ENCODE data around the gene BCL2L2.

BCL2L2 gene

DNA sequence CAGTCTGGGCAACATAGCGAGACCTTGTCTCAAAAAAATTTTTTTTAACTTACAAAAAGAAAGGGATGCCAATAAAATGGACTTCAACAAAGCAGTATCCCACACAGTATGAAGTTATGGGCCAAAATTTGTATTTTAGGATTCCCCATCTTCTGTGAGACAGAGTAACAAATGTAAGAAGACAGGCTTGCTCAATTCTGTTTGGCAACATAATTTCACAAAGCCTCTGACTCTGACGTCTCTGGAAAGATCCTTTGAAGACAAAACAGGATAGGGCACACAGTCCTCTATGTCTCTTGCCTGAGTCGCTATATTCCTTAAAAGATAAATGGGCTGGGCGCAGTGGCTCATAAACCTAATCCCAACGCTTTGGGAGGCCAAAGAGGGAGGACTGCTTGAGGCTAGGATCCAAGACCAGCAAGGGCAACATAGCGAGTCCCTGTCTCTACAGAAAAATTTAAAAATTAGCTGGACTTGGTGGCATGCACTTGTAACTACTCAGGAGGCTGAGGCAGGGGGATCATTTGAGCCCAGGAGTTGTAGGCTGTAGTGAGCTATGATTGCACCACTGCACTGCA is 19.6 kb upstream of the BCL2L2 start:
- H3K9me3 ChIP-seq = no peaks in the 10 kb centered on the region
- no peak for DNase-seq
- H3K36me3 ChIP-seq = no peaks in the 10 kb centered on the region
- peak overlapping the region; percentile 86 for H3K4me3 ChIP-seq (ENCODE audit: low read depth, low read length)
- no peak for TF ChIP-seq CTCF (IDR thresholded peaks at IDR 0.05; ENCODE audit: low read depth, low read length)
- no peaks in the 10 kb centered on the region; the same call in 1 of the 2 replicates for H3K4me1 ChIP-seq
- peaks cover 8% of the 10 kb centered on the region; the same call in 1 of the 2 replicates for H3K27me3 ChIP-seq

DNA sequence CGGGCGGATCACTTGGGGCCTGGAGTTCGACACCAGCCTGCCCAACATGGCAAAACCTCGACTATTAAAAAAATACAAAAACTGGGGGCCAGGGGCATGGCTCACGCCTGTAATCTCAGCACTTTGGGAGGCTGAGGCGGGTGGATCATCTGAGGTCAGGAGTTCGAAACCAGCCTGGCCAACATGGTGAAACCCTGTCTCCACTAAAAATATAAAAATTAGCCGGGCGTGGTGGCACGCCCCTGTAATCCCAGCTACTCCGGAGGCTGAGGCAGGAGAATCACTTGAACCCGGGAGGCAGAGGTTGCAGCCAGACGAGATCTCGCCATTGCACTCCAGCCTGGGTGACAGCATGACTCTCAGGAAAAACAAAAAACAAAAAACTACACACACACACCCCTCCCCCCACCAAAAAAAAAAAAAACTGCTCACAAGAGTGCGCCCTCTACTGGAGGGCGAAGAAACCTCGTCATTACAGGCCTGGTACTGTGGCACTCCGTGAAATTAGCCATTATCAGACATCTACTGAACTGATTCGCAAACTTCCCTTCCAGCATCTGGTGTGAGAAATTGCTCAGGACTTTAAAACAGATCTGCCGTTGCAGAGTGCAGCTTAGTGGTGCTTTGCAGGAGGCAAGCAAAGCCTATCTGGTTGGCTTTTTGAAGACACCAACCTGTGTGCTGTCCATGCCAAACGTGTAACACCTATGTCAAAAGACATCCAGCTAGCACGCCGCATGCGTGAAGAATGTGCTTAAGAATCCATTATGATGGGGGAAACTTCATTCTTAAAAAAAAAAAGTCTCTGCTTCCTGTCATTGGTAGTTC is 11.7 kb upstream of the BCL2L2 start:
- Histone ChIP-seq H3K4me3 (ENCODE audit: low read depth, low read length) (no peak overlapping the region), H3K4me1 (no peaks in the 10 kb centered on the region), H3K27me3 (peaks cover 12% of the 10 kb centered on the region), H3K36me3 (no peaks in the 10 kb centered on the region), H3K9me3 (no peaks in the 10 kb centered on the region)
- DNase-seq = peak; percentile 62
- TF ChIP-seq CTCF (IDR thresholded peaks at IDR 0.05; ENCODE audit: low read depth, low read length) = peak; percentile 94

- H3K4me1 ChIP-seq = no peaks in the 10 kb centered on the region
- no peak for TF ChIP-seq CTCF (IDR thresholded peaks at IDR 0.05; ENCODE audit: low read depth, low read length)
- H3K27me3 ChIP-seq = peaks cover 12% of the 10 kb centered on the region
- no peaks in the 10 kb centered on the region for H3K36me3 ChIP-seq
- H3K4me3 ChIP-seq (ENCODE audit: low read depth, low read length) = no peak overlapping the region
- H3K9me3 ChIP-seq = no peaks in the 10 kb centered on the region
- DNase-seq = no peak
These were observed 10.4 kb upstream of the BCL2L2 start for GRCh38 chr14:23296012-23296777.

GRCh38 chr14:23297096-23297495 is 9.5 kb upstream of the BCL2L2 start:
- DNase-seq = no peak
- H3K27me3 ChIP-seq = peaks cover 12% of the 10 kb centered on the region

DNA sequence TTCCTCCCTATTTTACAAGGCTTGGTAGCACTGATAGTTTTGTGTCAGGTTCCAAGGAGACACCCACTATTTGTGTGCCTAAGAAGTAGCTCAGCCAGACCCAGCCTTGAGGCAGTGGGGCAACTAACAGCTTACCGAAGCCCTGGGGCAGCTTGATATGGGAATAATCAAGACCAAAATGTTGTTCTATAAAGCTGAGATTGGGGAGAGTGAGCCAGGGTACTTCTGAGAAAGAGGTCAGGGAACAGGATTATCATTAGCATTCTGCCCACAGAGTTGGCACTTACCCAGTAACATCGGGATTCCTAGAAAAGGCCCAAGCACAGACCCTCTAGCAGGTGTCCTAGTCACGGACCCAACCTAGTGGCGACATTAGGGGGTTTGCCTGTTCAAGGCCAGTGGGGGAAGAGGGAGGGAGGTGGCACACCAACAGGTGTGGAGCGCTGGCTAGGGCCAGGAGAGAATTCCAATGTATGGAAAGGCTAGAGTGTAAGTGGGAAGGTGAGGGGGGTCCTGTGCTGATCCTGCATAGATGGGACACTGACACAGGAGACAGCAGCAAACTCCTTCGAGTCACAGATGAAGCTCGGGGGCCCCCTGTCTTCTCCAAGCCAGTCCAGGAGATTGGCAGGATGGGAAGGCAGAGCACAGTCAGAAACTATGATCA is 8.9 kb upstream of the BCL2L2 start:
- no peak for DNase-seq
- Histone ChIP-seq H3K27me3 (peaks cover 12% of the 10 kb centered on the region), H3K4me1 (no peaks in the 10 kb centered on the region), H3K4me3 (ENCODE audit: low read depth, low read length) (no peak overlapping the region), H3K9me3 (no peaks in the 10 kb centered on the region), H3K36me3 (no peaks in the 10 kb centered on the region)
- TF ChIP-seq CTCF (IDR thresholded peaks at IDR 0.05; ENCODE audit: low read depth, low read length) = no peak

More at GRCh38 chr14:23297096-23297495, 9.5 kb upstream of the BCL2L2 start:
- Histone ChIP-seq H3K36me3 (no peaks in the 10 kb centered on the region), H3K9me3 (no peaks in the 10 kb centered on the region), H3K4me1 (no peaks in the 10 kb centered on the region), H3K4me3 (ENCODE audit: low read depth, low read length) (no peak overlapping the region)
- TF ChIP-seq CTCF (IDR thresholded peaks at IDR 0.05; ENCODE audit: low read depth, low read length) = no peak

All from BE2C (cell line).